Superior temporal gyrus (tissue), 1 donor: ENCODE results near the gene NFXL1.

Source experiments
- DNase-seq: peaks from one replicate; pipeline ENCODE4 v3.0.0-alpha.2; 2016; ENCODE audit errors: extremely low spot score

Gene NFXL1

GRCh38 chr4:47891928-47892327, 22.5 kb downstream of the NFXL1 start:
- no peak for DNase-seq

DNA sequence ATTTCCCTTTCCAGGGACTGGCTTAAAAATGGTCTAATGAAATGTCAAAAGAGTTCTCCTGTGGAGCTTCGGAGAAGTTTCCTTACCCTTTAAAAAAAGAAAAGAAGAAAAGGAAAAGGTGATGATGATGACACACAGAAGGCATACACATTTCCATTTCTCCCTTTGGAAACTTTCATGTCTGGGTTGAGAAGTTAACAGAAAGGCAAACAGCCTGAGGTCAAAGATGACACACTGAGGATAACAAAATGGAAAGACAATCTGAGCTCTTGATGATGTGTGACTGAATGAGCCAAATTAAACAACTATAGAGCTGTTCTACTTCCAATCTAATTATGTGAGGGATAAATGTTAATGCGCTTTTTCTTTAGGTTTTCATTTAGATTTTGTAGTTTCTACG, 32.2 kb downstream of the NFXL1 start:
- no peak for DNase-seq

- no peak for DNase-seq
Observed at GRCh38 chr4:47879458-47879857, 34.9 kb downstream of the NFXL1 start.

- DNase-seq: peak; percentile 24
Observed at GRCh38 chr4:47876784-47877546, 37.4 kb downstream of the NFXL1 start.

DNA sequence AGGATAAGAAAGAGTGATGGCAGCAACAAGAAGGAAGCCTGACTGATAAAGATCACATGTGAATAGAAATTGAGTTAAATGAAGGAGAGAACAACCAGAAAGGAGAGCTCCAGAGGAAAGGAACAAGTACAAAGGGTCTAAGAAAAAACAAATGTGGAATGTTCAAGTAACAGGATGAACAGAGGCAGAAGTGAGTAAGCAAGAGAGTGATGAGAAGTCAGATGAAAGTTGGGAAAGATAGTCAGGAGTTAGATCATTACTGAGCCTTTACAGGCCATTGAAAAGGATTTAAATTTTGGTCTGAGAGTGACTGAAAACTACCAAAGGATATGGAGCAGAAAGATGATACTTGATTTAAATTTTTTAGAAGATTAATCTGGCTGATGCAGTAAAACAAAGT, 38.1 kb downstream of the NFXL1 start:
- DNase-seq: no peak

DNA sequence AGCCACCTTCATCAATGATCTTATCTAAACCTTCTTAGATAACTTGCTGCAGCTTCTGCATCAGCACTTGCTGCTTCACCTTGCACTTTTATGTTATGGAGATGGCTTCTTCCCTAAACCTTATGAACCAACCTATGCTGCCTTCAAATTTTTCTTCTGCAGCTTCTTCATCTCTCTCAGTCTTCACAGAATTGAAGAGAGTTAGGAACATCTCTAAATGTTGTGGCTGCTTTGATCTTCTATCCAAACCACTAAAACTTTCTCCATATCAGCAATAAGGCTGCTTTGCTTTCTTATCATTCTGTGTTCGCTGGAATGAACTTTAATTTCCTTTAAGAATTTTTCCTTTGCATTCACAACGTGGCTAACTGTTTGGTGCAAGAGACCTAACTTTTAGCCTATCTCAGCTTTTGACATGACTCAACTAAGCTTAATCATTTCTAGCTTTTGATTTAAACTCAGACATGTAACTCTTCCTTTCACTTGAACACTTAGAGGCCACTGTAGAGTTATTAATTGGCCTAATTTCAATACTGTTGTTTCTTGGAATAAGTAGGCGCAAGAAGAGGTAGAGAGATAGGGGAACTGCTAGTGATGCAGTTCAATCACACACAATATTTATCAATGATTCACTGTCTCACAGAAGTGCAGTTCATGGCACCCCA, 40.4 kb downstream of the NFXL1 start:
- DNase-seq: no peak

DNA sequence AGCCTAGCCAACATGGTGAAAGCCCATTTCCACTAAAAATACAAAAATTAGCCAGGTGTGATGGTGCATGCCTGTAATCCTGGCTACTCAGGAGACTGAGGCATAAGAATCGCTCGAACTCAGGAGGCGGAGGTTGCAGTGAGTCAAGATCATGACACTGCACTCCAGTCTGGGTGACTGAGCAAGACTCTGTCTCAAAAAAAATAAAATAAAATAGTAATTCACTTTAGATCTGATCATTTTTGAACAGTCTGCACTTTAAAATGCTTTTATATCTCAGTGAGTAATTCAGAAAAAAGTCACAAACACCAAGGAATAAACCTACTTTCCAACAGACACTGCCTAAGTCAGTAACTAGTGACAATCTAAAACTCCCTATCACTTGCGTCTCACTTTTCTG, 50.9 kb downstream of the NFXL1 start:
- no peak for DNase-seq

GRCh38 chr4:47862297-47862696, 52.1 kb downstream of the NFXL1 start:
- no peak for DNase-seq

- DNase-seq: no peak
Observed at GRCh38 chr4:47860305-47860704, 54.1 kb downstream of the NFXL1 start.

DNA sequence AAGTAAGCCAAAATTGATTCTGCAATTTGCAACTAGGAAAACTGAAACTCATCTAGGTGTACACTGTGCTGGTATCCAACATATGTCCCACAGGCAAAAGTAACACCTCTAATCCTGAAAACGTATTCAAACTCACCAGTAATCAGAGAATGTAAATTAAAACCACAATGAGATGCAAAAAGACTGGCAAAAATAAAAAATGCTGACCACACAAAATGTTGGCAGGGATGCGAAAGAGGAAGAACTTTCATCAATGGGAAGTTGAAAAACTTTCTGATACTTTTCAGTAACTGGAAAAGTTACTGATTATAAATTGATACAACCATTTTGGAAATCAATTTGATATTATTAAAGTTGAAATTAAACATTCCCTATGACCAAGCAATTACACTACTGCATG, 56.4 kb downstream of the NFXL1 start:
- no peak for DNase-seq

GRCh38 chr4:47856713-47857112, 57.7 kb downstream of the NFXL1 start:
- no peak for DNase-seq

GRCh38 chr4:47855350-47855749, 59.0 kb downstream of the NFXL1 start:
- DNase-seq: no peak

GRCh38 chr4:47852136-47852535, 62.2 kb downstream of the NFXL1 start:
- DNase-seq: no peak

GRCh38 chr4:47849466-47849865, 64.9 kb downstream of the NFXL1 start:
- no peak for DNase-seq

- DNase-seq: no peak
Observed at GRCh38 chr4:47848041-47848440, 66.3 kb downstream of the NFXL1 start.

DNA sequence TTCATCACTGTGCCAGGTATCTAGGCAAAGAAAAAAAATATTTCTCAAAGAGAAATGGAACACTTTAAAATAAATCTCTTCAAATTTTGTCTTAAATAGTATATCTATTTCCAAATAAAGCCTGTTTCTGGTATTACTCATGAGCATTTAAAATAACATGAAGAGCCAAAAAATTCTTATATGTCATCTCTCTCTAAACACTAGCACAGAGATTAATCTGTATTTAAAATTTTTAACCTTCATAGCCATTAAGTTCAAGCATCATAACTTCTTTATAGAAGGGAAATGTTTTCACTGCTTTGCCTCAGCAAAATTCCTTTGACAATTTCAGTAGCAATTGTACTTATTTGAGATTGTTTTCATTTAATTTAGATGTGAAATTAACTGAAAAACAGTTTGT, 71.4 kb downstream of the NFXL1 start:
- no peak for DNase-seq

DNA sequence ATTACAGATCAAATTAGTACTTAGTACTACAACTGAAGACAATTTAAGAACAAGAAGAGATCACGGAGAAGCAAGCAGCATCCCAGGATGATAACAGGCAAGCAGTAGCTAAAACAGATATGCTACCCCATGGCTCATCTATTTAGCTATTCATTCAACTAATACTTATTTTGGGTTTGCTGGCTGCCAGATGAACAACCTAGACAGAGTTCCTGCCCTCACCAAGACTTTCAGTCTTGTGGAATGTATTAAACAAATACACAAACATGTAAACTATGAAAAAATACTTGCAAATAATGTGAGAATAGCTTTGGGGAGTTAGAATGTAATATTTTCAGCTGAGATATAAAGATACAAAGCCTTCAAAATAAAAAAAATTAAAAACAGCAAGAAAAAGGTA, 74.1 kb downstream of the NFXL1 start:
- DNase-seq: no peak

DNA sequence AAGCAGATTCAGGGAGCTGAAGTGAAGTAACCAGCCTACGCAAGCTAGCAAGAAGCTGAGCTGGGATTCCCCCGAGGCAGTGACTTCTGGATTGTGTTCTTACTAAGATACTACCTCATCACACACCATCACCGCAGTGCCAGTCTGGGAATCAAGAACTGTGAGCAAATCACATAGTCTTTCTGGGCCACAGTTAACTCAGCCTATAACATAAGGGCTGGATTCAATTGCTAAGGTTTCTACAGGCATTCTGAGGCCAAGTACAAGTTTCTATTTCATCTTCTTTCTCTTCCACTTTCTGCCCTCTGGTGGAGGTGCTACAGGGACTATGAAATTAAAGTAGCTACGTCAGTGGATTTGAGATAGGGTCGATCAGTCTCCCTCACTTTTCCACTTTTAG, 75.1 kb downstream of the NFXL1 start:
- peak; percentile 53 for DNase-seq

GRCh38 chr4:47838445-47838844, 75.9 kb downstream of the NFXL1 start:
- DNase-seq: peak; percentile 38

GRCh38 chr4:47837908-47838294, 76.5 kb downstream of the NFXL1 start, which contains the start of gene CORIN:
TSS of gene CORIN (minus strand) at chr4:47838067. CDS start at chr4:47837949, 118 bp downstream.
- DNase-seq: no peak

- DNase-seq: no peak
Observed at GRCh38 chr4:47837094-47837907, 77.1 kb downstream of the NFXL1 start.

- peak; percentile 70 for DNase-seq
Observed at GRCh38 chr4:47836641-47837093, 77.7 kb downstream of the NFXL1 start.
